NCI-H2107 (cell line): ENCODE results near the gene FAM3B.
"Not testable (repeated sequence)": the region's sequence is repeated elsewhere in the genome, so short reads cannot be mapped to it uniquely, and the experiment has no call there.

ENCODE experiments used
- DNase-seq: peaks from one replicate; lab custom pipeline; 2025; lab: John Stamatoyannopoulos, UW

FAM3B gene

DNA sequence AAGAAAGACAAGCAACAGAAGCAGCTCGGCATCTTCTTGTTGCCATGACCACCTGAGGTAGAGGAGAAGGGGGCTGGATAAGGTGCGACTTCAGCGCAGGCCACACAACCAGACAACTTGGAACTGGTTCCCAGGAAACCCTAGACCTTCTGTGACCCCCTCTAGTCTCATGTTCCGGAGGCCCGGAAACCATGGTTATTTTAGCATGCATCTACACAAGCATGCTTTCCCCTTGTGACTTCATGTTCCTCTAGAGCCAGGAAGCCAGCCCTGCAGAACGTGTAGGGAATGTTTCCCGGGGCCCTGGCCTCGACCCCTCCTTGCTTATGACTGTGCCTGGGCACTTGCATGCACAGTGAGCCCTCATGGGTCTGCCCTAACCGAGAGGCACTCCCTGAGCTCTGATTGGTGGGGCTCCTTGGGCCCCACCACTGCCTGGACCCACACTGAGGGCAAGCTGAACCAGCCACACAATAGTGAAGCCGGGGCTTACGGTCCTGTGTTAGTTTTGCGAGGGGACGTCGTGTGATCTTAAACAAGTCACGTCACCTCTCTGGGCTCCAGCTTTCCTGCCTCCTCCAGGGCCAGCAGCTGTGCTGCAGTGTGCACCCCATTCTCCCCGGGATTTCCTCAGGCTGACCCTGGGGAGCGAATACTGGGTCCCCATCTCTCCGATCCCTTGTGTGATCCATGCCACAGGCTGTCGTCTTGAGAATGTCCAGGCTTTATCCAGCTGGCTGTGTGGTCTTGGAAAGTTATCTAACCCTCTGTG, 33.2 kb downstream of the FAM3B start:
- DNase-seq: no peak

DNA sequence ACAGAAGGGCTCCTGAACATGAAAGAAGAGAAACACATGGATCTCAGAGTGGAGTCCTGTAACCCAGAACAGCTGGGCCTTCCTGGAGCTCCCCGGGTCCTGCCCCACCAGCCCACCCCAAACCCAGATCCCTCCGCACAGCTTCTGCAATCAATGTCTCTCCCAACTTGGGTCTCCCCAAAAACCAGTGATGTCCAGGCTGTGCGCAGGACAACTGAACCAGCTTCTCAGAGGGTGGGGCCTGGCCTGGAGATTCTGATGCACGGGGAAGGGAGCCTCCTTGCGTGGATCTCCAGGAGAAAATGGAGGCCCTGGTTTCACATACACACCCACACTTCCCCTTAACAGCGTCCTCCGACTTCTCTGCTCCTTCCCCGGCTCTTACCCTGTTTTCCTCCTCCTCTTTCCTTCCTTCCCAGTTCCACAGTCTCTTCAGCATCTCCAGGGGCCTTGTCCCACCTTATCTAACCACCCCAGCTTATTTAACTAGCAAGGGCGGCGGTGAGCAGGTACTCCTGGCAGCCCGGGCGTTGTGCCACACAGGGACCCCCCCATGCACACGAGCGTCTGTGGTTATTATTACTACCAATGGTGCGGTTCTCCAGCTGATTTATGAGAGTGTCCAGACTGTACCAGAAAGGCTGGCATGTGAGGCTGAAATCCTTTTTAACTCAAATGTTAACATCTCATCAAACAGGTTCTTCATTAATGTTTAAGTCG, 34.0 kb downstream of the FAM3B start:
- no peak for DNase-seq

DNA sequence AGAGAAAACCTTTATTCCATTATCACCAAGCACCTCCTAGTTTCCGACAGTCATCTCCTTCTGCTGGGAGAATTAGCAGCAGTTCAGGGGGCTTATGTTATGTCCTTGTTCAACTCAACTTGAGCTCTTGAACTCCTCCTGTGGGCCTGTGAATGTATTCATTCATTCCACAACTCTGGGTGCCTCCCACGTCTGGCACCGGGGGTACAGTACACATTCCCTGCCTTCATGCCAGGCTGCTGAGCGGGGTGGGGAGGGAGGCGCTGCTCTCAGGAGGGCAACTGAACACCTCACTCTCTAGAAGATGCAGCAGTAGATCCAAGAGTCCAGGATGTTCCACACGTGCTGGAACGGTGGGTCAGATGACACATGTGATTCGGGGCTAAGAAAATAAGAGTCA, 40.9 kb downstream of the FAM3B start:
- no peak for DNase-seq

GRCh38 chr21:41358193-41359166, 41.9 kb downstream of the FAM3B start:
- no peak for DNase-seq

DNA sequence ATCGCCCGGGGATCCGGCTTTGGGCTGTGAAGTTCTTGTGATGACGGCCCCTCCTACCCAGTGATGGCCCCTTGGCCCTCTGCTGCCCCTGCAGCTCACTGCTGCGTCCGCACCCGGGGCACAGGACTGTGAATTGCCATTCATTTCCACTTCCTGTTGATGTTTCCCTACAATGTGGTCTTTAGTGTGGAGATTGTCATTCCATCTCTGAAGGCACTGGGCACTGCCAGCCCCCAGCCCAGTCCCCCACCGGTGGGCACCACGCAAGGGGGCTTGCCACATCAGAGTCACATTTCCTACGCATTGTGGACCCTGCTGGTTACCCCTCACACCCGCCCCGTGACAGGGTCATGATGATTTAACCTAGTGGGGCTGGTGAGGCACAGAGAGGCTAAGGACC, 42.7 kb downstream of the FAM3B start:
- no peak for DNase-seq

- not testable (repeated sequence) for DNase-seq
These were observed 43.1 kb downstream of the FAM3B start for GRCh38 chr21:41359754-41360071.

DNA sequence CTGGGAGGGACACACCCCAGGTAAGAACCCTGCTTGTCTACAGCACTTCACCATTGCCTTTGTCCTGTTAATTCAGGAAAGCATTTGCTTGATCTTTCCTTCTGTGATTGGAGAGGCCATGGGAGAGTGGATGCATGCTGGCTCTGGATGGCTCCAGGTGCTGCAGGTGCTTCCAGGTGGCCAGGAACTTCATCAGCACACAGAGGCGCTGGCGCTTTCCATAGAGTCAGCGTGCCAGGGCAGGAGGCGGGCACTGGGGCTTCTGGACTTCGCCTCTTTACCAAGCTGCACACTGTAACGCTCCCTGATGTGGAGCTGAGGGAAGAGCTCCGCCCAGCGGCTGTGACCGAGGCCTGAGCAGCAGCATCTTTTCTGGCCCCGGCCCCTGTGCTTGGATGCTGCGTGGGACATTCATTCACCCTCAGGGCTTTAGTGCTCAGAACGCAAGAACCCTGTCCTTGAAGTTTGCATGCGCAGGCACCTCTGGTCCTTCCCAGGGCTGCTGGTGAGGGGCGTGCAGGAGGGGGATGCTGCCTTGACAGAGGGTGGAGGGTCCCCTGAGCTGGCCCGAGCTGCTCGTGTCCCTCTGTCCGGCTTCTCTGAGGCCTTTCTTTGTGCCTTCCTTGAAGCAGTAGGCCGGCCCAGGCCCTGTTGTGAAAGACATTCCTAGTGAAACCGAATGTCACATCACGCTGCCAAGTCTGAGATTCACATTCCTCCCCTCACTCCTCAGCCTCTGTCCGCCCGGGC, 43.6 kb downstream of the FAM3B start:
- DNase-seq: peak; percentile 24

- no peak for DNase-seq
These were observed 44.6 kb downstream of the FAM3B start for GRCh38 chr21:41361053-41361785.

DNA sequence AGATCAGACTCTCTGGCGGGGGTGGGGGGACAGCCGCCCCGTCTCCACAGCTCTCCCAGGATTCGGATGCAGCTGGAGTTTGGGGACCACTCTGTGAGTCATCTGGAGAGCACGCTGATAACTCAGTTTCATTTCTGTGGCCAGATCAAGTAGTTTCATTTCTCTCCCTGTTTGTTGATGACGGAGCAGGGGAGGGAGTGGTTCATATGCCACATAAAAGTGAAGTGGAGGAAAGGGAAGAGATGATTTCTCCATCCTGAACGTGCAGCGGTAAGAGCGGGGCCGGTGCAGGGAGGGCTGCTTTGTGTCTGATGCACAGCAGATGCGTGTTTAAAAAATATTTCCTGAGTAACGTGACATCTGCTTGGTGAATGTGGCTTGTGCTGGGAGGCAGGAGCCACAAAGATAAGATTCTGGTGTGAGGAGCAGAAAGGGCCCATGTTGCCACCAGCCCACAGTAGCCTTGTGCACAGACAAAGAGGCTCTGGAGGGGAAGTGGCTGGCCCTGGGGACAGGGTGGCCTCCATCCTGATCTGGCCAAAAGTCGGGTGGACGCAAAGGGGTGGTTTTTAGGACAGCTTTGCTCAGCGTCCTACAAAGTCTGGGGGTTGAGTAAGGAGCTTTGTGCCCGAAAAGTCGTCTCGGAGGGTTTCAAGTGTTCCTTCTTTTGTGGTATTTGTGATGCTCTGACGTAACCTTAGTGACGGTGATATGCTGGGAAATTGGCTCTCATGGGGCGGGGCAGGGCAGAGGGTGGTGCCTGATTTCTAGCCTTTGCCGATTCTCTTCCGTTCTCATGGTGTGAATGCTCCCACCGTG, 45.4 kb downstream of the FAM3B start, which contains the start of gene MX2:
TSS of gene MX2 (plus strand) at position 242 of the 819 bp plus-strand sequence. CDS start 14,880 bp downstream, outside the sequence.
- DNase-seq: no peak

DNA sequence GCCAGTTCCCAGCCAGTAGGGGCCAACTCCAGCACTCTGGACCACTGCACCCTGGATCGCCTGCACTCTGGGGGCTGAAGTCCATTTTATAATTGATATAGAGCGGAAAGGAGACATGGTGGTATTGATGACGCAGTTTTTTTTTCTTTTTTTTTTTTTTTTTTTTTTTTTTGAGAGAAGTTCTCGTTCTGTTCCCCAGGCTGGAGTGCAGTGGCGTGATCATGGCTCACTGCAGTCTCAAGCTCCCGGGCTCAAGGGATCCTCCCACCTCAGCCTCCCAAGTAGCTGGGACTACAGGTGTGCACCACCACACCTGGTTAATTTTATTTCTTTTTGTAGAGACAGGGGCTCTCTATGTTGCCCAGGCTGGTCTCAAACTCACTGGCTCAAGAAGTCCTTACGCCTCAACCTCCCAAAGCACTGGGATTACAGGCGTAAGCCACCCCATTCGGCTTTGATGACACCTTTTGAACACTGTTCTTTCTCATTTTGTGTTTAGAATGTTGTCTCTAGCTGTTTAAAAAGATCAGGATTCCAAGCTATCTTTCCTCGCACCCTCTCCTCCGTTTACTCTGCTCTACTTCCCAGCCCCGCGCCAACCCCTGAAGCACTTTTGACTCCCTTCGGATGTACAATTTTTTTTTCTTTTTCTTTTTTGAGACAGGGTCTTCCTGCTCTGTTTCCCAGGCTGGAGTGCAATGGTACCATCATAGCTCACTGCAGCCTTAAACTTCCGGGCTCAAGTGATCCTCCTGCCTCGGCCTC, 46.2 kb downstream of the FAM3B start:
- no peak for DNase-seq

DNA sequence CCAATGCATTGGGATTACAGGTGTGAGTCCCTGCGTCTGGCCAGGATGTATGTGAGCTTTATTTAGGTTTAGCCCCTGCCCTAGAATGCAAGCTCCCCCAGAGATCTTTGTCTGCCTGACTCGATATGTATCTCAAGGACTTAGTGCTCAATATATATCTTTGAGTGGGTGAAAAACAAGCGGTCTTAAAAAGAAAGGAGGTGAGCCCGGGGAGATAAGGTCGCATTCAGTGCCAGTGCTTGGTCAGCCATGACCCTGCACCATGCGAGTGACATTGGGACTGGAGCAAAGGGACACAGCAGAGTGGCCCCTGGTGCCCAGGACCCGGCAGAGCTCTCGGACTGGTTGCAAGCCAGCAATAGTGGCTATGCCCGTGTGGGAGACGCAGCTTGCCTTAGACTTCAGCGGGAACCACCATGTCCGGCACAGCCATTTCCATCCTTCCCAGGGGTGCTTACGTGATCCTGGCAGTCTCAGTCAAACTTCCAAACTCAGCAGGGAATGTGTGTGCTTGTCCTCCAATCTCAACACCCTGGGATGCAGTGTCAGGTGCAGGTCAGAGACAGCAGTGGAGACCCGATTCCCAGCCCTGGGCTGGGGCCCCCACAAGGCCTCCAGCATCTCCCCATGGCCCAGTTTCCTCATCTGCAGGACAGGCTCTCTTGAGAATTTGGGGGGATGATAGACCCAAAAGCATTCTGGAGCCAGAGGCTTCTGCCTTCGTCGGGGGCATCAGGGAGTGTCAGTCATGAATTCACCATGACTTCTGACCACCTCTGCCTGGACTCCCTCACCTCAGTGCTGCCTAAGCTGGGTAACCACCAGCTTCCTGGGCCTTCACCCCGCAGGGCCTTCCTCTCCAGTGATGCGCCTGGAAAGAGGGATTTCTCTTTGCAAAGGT, 47.0 kb downstream of the FAM3B start:
- no peak for DNase-seq

DNA sequence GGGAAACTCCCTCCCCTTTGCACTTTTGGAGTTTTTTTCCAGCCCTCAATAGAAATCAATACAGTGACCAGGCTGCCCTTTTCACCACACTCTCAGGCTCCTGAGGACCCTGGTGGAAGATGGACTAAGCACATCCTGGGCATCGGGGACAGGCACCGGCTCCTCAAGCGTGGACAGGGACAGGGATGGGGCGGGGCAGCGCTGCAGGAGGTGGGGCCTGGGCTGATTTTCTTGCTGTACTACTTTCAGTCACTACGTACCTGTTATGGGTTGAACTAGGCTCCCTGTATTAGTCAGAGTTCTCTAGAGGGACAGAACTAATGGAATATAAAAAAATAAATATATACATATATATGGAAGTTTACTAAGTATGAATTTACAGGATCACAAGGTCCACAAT, 47.7 kb downstream of the FAM3B start:
- no peak for DNase-seq

GRCh38 chr21:41365377-41366107, 48.9 kb downstream of the FAM3B start:
- no peak for DNase-seq

DNA sequence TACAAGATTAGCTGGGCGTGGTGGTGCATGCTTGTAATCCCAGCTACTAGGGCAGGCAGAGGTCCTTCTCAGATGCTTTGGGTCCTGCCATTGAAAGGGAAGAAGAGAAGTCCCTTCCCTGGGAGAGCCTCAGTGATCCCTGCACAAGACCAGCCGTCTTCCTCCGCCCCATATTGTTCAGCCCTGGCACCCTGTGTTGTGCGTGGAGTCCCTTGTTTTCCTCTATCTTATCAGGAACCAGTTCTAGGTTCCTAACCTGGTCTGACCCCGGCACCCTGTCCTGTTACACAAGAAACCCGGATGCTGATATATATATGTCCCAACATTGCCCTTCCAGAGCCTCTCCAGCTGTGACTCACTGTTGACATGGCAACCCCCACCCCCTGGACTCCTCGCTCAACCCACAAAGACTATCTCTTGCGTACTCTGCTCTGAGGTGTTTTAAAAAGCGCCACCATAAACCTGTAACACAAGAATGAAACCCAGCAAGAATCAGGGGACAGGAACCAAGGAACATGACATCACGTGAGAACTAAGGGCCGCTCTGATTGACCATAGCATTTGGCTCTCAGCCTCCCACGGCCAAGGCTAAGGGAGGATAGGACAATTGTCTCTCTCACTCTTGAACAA, 50.0 kb downstream of the FAM3B start:
- DNase-seq: no peak

DNA sequence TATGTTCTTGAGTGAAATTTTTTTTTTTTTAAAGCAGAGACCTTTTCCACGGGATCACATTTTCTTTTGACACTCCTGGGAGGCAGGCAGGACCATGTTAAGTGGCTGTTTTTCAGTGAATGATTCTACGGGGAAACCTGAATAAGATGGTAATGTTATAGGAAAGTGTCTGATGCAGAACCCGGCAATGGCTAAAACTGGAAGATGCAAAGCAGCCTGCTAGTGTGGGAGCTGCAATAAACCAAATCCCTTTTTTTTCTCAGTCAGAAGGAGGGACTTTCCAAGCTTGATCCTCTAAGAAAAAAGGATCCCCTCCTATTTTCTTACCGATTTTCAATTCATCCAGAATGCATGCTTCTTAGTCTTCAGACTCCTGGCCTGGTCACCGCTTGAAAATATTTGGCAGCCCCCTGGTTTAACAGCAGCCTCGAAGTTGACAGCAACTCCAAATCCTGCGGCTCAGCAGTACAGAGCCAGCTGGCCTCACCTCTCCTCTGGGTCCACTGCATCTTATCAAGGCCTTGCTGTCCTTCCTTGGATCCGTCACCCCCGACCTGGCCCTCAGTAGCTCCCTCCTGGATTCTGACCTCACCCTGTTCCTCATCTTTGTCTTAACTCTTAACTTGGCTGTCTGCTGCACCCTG, 50.8 kb downstream of the FAM3B start:
- no peak for DNase-seq

DNA sequence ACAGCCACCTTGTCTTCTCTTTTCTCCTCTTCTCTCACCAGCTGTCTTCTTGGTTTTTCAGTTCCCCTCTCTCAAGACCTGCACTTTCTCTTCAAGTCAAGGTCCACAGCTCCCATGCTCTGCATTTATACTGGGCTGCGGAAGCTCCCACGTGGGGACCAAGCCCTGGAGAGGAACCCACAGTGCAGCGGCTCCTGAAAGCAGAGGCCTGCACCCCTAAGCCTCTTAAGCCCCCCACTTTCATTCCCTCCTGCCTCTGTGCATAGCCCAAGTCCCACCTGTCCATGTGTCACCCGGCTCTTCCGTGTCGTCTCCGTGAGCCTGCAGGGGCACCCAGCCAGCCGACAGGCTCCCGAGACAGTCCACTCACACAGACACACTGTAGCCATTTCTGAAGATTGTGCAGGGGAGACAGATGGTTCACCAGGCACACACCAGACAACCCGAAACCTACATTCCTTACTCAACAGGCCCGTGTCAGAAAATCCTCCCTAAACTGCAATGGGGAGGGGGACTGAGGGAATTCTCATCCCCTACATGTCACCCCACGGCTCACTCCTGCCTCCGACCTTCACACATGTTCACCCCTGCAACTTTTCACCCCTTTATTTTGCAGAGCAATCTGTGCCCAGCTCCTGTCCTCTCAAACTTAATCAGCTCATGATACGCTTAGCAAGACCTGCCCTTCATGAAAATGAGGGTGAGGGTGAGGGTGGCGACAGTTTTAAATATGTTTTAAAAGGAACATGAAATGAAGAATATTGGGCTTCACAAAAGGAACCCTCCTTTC, 51.5 kb downstream of the FAM3B start:
- DNase-seq: no peak
